IMR-90 (cell line): Measurements from ENCODE around the gene CCND1. TPM values are rescaled to one million over a fixed set of nuclear protein-coding genes. Genes with fewer than 3 reads are reported as not detected.

ENCODE experiments used
- ATAC-seq: fragments of 200-7000 bp; cut with Tn5 transposase; 2 replicates; pipeline ENCODE4 v1.9.1; 2020; ENCODE audit warnings: low read depth, mild to moderate bottlenecking, moderate library complexity
- BruUV-seq: library from RNA; stranded (reverse); fragments of 400-500 nt; replicated peaks from 2 replicates; lab custom pipeline; 2021; lab: Mats Ljungman, UMichigan
- CTCF ChIA-PET: fragments of 300-600 bp; formaldehyde crosslinking; extraction: SDS; loops from one replicate; lab custom pipeline; 2021; ENCODE audit warnings: antibody characterized with exemption; lab: Yijun Ruan, JAX
- POLR2A ChIA-PET: fragments of 300-600 bp; sonication (Branson Sonifier 250); formaldehyde crosslinking; loops from one replicate; lab custom pipeline; 2022; ENCODE audit warnings: antibody characterized with exemption; ENCODE audit not compliant: unreplicated experiment; lab: Charles Lee
- DNase-seq: peaks from one replicate; pipeline ENCODE4 v3.0.0; 2013
- H2AFZ ChIP-seq: replicated peaks from 2 replicates; pipeline ENCODE3; 2013; ENCODE audit warnings: low read length, mild to moderate bottlenecking; ENCODE audit not compliant: poor library complexity
- H2AK5ac ChIP-seq: 2 replicates; pipeline ENCODE4 v1.6.1; 2013; ENCODE audit warnings: low read depth, low read length, inconsistent platforms
- H2AK9ac ChIP-seq: replicated peaks from 2 replicates; pipeline ENCODE3; 2013; ENCODE audit warnings: mild to moderate bottlenecking, low read depth, low read length, moderate library complexity; ENCODE audit not compliant: poor library complexity
- H2BK120ac ChIP-seq: 2 replicates; pipeline ENCODE4 v1.6.1; 2013; ENCODE audit warnings: low read depth, low read length, inconsistent platforms
- H2BK15ac ChIP-seq: 3 replicates; pipeline ENCODE4 v1.6.1; 2013; ENCODE audit warnings: low read depth, low read length, inconsistent platforms
- H2BK20ac ChIP-seq: 2 replicates; pipeline ENCODE4 v1.6.1; 2013; ENCODE audit warnings: low read depth, mild to moderate bottlenecking, inconsistent platforms, low read length, moderate library complexity
- H2BK5ac ChIP-seq: 2 replicates; pipeline ENCODE4 v1.6.1; 2013; ENCODE audit warnings: mild to moderate bottlenecking, low read depth, low read length, inconsistent platforms; ENCODE audit not compliant: poor library complexity, severe bottlenecking
- H3K14ac ChIP-seq: replicated peaks from 2 replicates; pipeline ENCODE4 v1.6.1; 2013; ENCODE audit warnings: low read depth, low read length, inconsistent platforms
- H3K18ac ChIP-seq: 2 replicates; pipeline ENCODE4 v1.6.1; 2013; ENCODE audit warnings: low read depth, low read length, control low read depth
- H3K23ac ChIP-seq: 2 replicates; pipeline ENCODE4 v1.6.1; 2013; ENCODE audit warnings: low read depth, low read length, inconsistent platforms
- H3K27ac ChIP-seq: 2 replicates; pipeline ENCODE4 v1.5.1; 2013; ENCODE audit warnings: mild to moderate bottlenecking, control low read depth, low read length; ENCODE audit not compliant: insufficient read depth
- H3K27me3 ChIP-seq: 2 replicates; pipeline ENCODE4 v1.6.1; 2013; ENCODE audit warnings: low read length; ENCODE audit not compliant: control insufficient read depth, insufficient read depth
- H3K36me3 ChIP-seq: 2 replicates; pipeline ENCODE4 v1.6.1; 2013; ENCODE audit warnings: low read length, mixed read lengths; ENCODE audit not compliant: control insufficient read depth, insufficient read depth
- H3K4ac ChIP-seq: 2 replicates; pipeline ENCODE4 v1.6.1; 2013; ENCODE audit warnings: low read depth, low read length, inconsistent platforms
- H3K4me1 ChIP-seq: 2 replicates; pipeline ENCODE4 v1.6.1; 2013; ENCODE audit warnings: low read length, mixed read lengths; ENCODE audit not compliant: control insufficient read depth, insufficient read depth
- H3K4me2 ChIP-seq: 2 replicates; pipeline ENCODE4 v1.6.1; 2013; ENCODE audit warnings: low read depth, mild to moderate bottlenecking, control low read depth, low read length, moderate library complexity
- H3K4me3 ChIP-seq: 2 replicates; pipeline ENCODE4 v1.5.1; 2013; ENCODE audit warnings: low read depth, mild to moderate bottlenecking, control low read depth, low read length, moderate library complexity; ENCODE audit not compliant: insufficient read depth
- H3K56ac ChIP-seq: 2 replicates; pipeline ENCODE4 v1.6.1; 2013; ENCODE audit warnings: low read length, inconsistent platforms; ENCODE audit not compliant: insufficient read depth; ENCODE audit errors: extremely low read depth
- H3K79me1 ChIP-seq, 2 experiments: 2 replicates each; pipeline ENCODE4 v1.6.1; 2013; ENCODE audit warnings: low read length in 2 of 2, inconsistent platforms in 1 of 2, low read depth in 1 of 2
- H3K9ac ChIP-seq: 2 replicates; pipeline ENCODE4 v1.6.1; 2013; ENCODE audit warnings: low read depth, low read length, control low read depth
- H3K9me1 ChIP-seq: 2 replicates; pipeline ENCODE4 v1.6.1; 2013; ENCODE audit warnings: low read length, inconsistent platforms; ENCODE audit not compliant: insufficient read depth
- H3K9me3 ChIP-seq: 2 replicates; pipeline ENCODE4 v1.6.1; 2013; ENCODE audit warnings: low read length; ENCODE audit not compliant: control insufficient read depth, insufficient read depth
- H4K20me1 ChIP-seq: 2 replicates; pipeline ENCODE4 v1.6.1; 2013; ENCODE audit warnings: low read length, inconsistent platforms; ENCODE audit not compliant: insufficient read depth
- H4K5ac ChIP-seq: 2 replicates; pipeline ENCODE4 v1.6.1; 2013; ENCODE audit warnings: mild to moderate bottlenecking, low read depth, low read length, control low read depth
- H4K8ac ChIP-seq, 2 experiments: 2 replicates each; pipeline ENCODE4 v1.6.1; 2013; ENCODE audit warnings: low read depth in 2 of 2, low read length in 2 of 2, control low read depth in 1 of 2, inconsistent platforms in 1 of 2
- H4K91ac ChIP-seq: 2 replicates; pipeline ENCODE4 v1.6.1; 2013; ENCODE audit warnings: low read depth, low read length, inconsistent platforms; ENCODE audit not compliant: insufficient read depth
- MXI1 ChIP-seq: IDR thresholded peaks from 2 replicates; pipeline ENCODE4 v1.6.1; 2012; ENCODE audit warnings: low read depth, mild to moderate bottlenecking, low read length, moderate library complexity, borderline replicate concordance
- WGBS, 2 experiments: methylation state at CpG; one replicate each; pipeline versions ENCODE4 v1.1.5 to v1.1.7; 2013; ENCODE audit warnings: missing lambda C conversion rate in 2 of 2; ENCODE audit not compliant: insufficient read length in 1 of 2; ENCODE audit errors: extremely low coverage in 2 of 2; 5-methylcytosine and 5-hydroxymethylcytosine counted together
- dilution Hi-C: fragments of 300-500 bp; cut with HindIII; formaldehyde crosslinking; loops from one replicate; pipeline ENCODE4 v1.14.3; 2018; ENCODE audit warnings: low sequenced_read_pairs; ENCODE audit not compliant: unreplicated experiment
- in situ Hi-C: fragments of 300-500 bp; cut with MboI; formaldehyde crosslinking; loops from 3 replicates; pipeline ENCODE4 v1.14.3; 2019; ENCODE audit warnings: low sequenced_read_pairs, inconsistent platforms, mixed read lengths
- intact Hi-C: fragments of 100-400 bp; cut with micrococcal nuclease; formaldehyde crosslinking; loops from 2 replicates; pipeline ENCODE4 v1.10.0; 2022
- polyA plus RNA-seq, 3 experiments: library from polyadenylated mRNA; depleted of rRNA; stranded (reverse); fragments of >200 nt; gene quantifications; 2 replicates each; pipeline ENCODE4 v1.2.3, GENCODE V29; 2012; ENCODE audit warnings: low replicate concordance in 1 of 3
- total RNA-seq: library from RNA; depleted of rRNA; stranded (reverse); fragments of >200 nt; gene quantifications from 2 replicates; pipeline ENCODE4 v1.2.3, GENCODE V29; 2012

The CCND1 gene
- total and polyA plus RNA-seq, 2 of the 4 experiments (the other 2 are of a cell fraction), result 481 to 748 TPM

DNA sequence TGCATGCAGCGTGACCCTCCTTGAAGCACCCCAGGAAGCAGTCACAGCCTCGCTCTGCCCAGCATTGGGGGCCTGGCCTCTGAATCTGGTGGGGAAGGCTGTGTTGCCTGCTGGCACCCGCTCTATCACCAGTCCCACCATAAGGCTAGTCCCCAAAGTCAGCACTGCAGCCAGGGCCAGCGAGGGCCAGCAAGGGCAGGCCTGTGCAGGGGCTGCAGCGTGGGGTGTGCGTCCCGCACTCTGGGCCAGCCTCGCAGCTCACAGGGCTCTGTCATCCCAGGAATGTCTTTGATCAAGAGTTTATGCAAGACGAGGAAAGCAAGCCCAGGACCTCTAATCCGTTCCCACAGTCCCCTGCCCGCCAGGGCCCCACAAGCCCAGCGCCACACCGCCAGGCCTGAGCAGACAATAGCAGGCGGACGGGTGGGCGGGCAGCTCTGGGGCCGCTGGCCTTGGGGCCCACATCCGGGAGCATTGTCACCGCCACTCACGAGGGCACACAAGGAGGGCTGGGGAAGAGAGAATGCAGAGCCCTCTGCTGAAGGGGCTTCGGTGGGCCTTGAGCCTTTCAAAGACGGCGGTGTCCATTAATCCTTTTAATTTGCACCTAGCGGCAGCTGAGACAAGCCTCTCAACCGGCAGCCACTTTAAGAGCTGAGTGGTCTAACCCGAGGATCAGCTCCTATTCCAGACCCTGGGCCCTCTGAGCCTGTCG, 17.1 kb downstream of the CCND1 start:
- dilution Hi-C loops, result no loop called here

More for the DNA sequence above, 17.1 kb downstream of the CCND1 start:
- TF ChIP-seq MXI1, result no peak
- Histone ChIP-seq H4K20me1 (peaks cover 33% of the 10 kb centered on the region), H2BK5ac (no peak overlapping the region), H3K14ac (no peak overlapping the region), H3K79me1 (no peaks in the 10 kb centered on the region; a peak in 1 of 4 replicates), H3K4me3 (no peak overlapping the region), H3K23ac (no peak overlapping the region), H3K9me1 (no peaks in the 10 kb centered on the region), H2BK15ac (no peak overlapping the region), H3K9me3 (no peaks in the 10 kb centered on the region), H2AFZ (peak overlapping the region; percentile 35), H3K27me3 (no peaks in the 10 kb centered on the region), H3K27ac (no peak overlapping the region), H4K8ac (no peak overlapping the region), H3K4ac (peak overlapping the region; percentile 4; the same call in 1 of the 2 replicates), H4K91ac (no peak overlapping the region), H2BK20ac (no peak overlapping the region), H3K4me2 (no peak overlapping the region), H2AK5ac (no peak overlapping the region), H2BK120ac (no peak overlapping the region), H3K9ac (no peak overlapping the region), H3K56ac (no peak overlapping the region), H2AK9ac (no peak overlapping the region), H3K36me3 (peaks cover 18% of the 10 kb centered on the region), H4K5ac (no peak overlapping the region), H3K4me1 (peaks cover 13% of the 10 kb centered on the region; the same call in 1 of the 2 replicates), H3K18ac (no peak overlapping the region)
- ChIA-PET CTCF (no interaction called here), POLR2A (no interaction called here)
- 38% methylated on average over 14 of the region's 27 CpGs; no CpG with 5 or more reads in 1 of the 2 experiments for WGBS, 2 experiments
- in situ Hi-C loops, result loop anchor here (25.0 kb wide), 2 partner anchors 721 to 1046 kb away; no protein-coding TSS in a partner anchor
- peak; percentile 4; the same call in 1 of the 2 replicates for ATAC-seq
- peak; percentile 33 for DNase-seq
- no TSS peak for BruUV-seq
- intact Hi-C loops, result no loop called here
